Stimulated activated CD4-positive, alpha-beta T cell treated with anti-CD3 and anti-CD28 coated beads, Interleukin-1b, Interleukin-23, amount 100 ng/mL, for 1 hour (primary cell): Measurements from ENCODE around the gene ABO.
"Not testable (repeated sequence)": the region's sequence is repeated elsewhere in the genome, so short reads cannot be mapped to it uniquely, and the experiment has no call there.

ENCODE experiments used
- DNase-seq, 2 donors: peaks; one replicate each; pipeline ENCODE4 v3.0.0-alpha.2; 2020; ENCODE audit warnings: low read depth in 2 of 2

The ABO gene

DNA sequence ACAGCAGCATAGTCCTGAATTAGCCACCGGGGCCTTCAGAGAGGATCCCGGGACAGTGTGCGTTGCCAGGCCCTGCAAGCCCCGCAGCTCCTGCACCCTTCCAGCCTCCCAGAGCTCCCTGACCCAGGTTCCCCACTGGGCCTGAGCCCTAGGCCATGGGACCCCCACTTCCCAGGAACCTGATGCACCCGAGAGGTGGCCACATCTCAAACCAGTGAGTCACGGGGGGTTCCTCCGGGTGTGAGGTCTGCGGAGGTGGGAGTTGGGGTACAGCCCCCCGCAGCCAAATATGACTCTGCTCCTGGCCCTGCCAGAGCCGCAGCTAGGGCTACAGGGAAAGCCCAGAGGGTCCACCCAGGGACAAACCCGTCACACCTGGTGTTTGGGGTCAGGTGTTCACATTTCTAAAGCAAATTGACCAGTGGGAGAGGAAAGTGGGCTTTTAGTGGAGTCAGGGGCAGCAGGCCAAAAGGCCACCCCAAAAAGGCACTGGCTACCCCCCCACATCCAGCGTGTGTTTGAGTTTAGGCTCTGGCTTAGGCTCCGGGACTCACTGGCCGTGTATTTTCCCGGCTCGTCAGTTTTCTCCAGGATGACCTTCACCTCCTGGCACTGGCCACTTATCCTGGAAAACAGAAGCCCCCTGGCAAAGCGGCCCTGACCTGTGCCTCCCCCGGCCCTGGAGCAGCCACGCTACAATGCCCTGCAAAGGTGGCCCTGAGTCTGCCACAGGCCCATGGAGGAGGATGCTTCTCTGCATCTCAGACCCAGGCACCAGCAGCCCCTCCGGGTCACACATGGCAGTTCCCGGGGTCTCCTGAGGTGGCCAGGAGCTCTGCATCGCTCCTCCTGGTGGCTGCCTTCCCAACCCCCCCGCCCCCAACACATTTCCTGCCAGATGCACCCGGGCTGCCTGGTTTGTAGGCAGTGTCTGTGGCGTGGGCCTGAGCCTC, 48.5 kb downstream of the ABO start:
- DNase-seq: no peak

DNA sequence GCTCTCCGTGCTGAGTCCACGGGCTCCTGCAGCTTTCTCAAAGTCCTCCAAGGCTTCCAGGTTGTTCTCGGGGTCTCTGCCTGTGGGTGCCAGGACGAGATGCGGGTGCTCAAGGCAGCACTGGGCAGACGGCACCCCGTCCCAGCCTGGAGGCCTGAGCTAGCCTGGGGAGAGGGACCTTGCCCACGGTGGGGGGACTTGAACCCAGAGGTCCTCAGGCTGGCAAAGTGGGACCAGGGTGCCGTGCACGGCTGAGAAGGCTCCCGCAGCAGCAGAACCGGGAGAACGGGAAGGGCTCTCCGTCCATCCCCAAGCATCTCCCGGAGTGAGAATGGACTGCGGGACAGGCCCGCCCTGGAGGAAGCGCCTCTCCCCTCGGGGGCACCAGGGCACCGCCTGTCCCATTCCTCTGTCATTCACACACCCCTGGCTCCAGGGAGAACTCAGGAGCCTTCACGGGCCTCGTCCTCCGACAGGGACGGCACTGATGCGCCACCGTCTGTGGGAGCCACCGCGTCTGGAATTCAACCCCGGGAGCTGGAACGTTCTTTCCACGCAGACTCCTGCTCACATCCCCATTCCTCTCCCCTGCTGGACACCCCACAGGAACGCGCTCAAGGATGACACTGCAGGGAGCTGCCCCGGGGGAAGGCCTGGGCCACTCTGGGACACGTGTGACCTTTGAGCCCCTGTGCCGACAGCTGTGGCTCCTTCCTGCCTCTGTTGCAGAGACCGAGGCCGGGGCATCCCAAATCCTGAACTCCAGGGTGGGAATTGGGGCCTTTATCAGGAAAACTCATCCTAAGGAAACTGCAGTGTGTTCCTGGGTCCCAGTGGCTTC, 49.6 kb downstream of the ABO start:
- no peak for DNase-seq

GRCh38 chr9:133224762-133225161, 50.2 kb downstream of the ABO start:
- DNase-seq: no peak

DNA sequence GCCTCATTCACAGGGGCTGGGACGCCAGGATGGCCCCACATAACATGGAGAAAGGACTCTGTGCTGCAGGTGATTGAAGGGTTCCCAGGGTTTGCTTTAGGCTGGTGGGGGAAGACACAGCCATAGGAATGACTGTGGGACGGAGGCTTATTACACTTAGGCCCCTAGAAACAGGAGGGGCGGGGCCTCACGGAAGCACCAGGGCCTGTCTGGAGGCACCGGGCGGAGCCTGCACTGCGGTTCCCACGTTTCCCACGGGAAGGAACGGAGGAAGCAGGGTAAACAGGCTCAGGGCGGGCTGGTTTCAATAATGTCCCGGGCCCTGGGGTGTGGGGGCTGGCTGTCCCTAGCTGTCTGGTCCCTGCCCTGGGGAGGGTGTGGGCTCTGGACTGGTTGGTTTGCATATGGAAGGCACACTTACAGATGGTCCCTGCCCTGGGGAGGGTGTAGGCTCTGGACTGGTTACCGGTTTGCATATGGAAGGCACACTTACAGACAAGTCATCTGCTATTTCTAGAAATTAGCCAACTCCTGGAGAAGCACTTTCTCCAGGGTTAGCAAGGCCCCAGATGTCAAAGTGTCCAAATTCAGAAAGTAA, 51.7 kb downstream of the ABO start:
- DNase-seq: not testable (repeated sequence)

GRCh38 chr9:133221994-133222393, 53.0 kb downstream of the ABO start:
- not testable (repeated sequence) for DNase-seq

DNA sequence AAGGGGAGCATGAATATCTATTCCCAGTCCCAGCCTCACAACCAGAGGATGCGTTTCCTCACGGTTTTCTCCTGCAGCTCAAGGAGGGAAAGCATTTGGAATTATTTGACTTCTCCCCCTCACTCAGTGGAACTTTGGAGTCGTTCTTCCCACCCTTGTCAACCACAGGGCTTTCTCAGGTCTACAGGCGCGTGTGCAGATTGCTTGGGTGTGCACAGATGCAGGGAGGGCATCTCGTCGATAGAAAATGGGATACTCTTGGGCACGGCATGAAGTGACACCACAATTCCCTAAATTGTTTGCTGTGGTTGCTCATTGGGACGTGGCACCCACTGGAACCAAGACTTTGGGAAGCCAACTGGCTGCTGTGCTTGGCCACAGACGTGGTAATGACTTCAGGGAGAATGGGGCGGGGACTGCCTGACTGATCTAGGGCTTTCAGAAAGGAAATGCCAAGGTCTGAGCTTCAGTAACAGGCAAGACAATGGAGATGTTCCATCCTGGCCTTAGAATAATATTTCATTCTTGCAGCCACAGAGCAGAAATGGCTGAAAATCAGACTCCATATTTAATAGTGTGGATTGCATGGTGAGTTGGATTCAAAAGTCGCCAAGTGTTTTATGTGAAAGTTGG, 53.7 kb downstream of the ABO start:
- no peak for DNase-seq

GRCh38 chr9:133218049-133218975, 56.7 kb downstream of the ABO start:
- not testable (repeated sequence) for DNase-seq

- DNase-seq: not testable (repeated sequence)
Measured at GRCh38 chr9:133217333-133217988, 57.5 kb downstream of the ABO start.

- not testable (repeated sequence) for DNase-seq
Measured at GRCh38 chr9:133214276-133214675, 60.7 kb downstream of the ABO start.

DNA sequence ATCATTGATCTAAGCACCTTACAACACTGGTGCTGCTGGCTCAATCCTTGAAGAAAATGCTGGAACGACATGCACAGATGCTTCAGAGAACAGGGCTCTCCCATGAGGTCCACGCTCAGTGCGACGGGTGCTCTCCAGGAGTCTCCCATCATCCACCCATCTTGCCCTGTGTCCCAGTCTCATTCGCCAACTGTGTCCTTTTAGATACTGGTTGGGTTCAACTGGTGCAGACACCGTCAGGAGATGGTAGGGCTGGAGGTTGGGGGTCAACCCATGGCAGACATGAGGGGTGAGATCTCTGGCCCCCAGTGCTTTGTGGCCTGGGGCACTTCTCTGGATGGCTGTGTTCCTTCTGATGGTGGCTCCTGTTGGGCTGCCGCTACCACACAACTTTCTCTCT, 64.4 kb downstream of the ABO start:
- no peak for DNase-seq

DNA sequence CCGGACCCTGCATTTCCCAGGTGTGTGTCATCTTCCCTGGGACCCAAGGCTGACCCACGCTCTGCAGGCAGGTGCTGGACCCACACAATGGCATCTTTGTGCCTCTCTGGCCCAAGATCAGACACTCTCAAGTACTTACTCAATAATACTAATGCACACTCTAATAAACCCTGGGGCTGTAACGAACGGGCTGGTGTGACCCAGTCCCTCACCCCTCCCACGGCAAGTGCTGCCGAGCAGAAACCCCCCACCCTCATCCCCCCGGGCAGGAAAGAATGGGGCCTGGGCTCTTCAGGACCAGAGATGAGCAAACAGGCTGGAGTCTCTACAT, 64.8 kb downstream of the ABO start:
- DNase-seq: no peak

GRCh38 chr9:133209327-133210201, 65.4 kb downstream of the ABO start:
- DNase-seq: not testable (repeated sequence)

DNA sequence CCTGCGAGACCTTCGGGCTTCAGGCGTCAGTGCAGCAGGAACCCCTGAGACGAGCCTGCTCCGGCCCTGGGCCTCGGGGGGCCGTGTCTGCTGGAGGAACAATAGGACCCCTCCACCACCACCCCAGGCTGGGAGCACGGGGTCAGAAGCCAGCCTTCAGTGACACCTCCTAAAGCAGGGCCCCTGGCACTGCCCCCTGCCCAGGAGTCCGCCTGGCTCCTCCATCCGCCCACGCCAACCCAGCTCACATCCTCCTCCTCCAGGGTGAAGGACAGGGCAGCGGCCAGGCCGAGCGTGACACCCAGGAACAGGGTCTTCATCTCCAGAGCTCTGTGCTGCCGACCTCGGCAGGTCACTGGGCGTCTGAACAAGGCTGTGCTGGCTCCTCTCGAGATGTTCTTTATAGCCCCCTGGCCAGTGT, 66.1 kb downstream of the ABO start, which contains the start of gene OBP2B:
Gene OBP2B, minus strand, starts transcription at position 371 of the 421 bp plus-strand sequence. Its CDS starts 51 bp downstream, at position 320.
- not testable (repeated sequence) for DNase-seq

GRCh38 chr9:133208171-133208879, 66.7 kb downstream of the ABO start:
- DNase-seq: not testable (repeated sequence)

DNA sequence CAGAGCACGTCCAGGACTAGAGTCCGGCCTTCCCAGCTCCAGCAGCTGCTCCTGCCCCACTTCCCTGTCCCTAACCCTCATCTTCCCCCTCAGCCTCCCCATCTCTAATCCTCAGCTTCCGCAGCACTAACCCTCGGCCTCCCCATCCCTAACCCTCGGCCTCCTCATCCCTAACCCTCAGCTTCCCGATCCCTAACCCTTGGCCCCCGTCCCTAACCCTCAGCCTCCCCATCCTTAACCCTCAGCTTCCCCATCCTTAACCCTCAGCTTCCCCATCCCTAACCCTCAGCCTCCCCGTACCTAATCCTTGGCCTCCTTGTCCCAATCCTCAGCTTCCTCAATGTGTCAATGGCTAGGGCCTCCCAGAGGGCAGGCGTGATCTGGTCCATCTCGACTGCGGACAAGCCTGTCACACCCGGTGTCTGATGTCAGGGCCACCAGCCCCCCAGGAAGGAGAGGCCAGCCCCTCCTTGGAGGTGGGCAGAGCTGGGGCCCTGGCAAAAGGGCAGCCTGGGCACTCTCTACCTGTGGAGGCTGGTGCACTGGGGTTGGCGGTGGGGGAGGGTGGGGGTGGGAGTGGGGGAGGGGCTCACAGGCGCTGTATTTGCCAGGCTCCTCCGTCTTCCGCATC, 67.3 kb downstream of the ABO start:
- DNase-seq: no peak

- DNase-seq: no peak
Measured at GRCh38 chr9:133207021-133207531, 67.9 kb downstream of the ABO start.
